K562 (cell line): ENCODE data around the gene TCF12. TPM values are rescaled to one million over a fixed set of nuclear protein-coding genes. Genes with fewer than 3 reads are reported as not detected.

Source experiments
- ARNT ChIP-seq, 2 experiments: fragments of 450-650 bp; IDR thresholded peaks; 2 replicates each; pipeline ENCODE4 v1.6.1; 2016; ENCODE audit warnings: mild to moderate bottlenecking in 1 of 2
- CHAMP1 ChIP-seq: fragments of 450-650 bp; IDR thresholded peaks from 2 replicates; pipeline ENCODE4 v1.6.1; 2016; ENCODE audit warnings: mild to moderate bottlenecking
- EWSR1 ChIP-seq: fragments of 450-650 bp; IDR thresholded peaks from 2 replicates; pipeline ENCODE4 v1.6.1; 2018; ENCODE audit warnings: borderline replicate concordance, mild to moderate bottlenecking, low read depth, moderate library complexity; ENCODE audit not compliant: partially characterized antibody
- RREB1 ChIP-seq: fragments of 250-450 bp; sonication (Bioruptor Pico); IDR thresholded peaks from 2 replicates; pipeline ENCODE4 v1.4.0; 2020
- STAT5B ChIP-seq: fragments of 250-450 bp; sonication (Bioruptor Pico); IDR thresholded peaks from 2 replicates; pipeline ENCODE4 v1.8.0; 2021; ENCODE audit warnings: mild to moderate bottlenecking, inconsistent platforms
- ZNF384 ChIP-seq: IDR thresholded peaks from 2 replicates; pipeline ENCODE4 v1.6.1; 2012; ENCODE audit warnings: low read depth, low read length, improper control_type of control experiment
- polyA plus RNA-seq, 8 experiments: library from polyadenylated mRNA; depleted of rRNA in 4 of 8; stranded (reverse) in 5 of 8; unstranded in 3 of 8; fragments of >200 nt; fragmentation: Nextera tagmentation in 2 of 8; fragmentation: Illumina TruSeq in 1 of 8; extraction: Ambion mirVana in 2 of 8; extraction: Trizol in 1 of 8; gene quantifications; 2 replicates each; pipeline versions ENCODE4 v1.2.1 to v1.2.3, GENCODE V29; 2011 to 2014; ENCODE audit warnings: inconsistent platforms in 1 of 8, missing spikeins in 1 of 8
- total RNA-seq, 7 experiments: library from RNA; depleted of rRNA in 6 of 7; stranded (reverse); fragments of >200 nt in 6 of 7; fragmentation: Illumina TruSeq in 2 of 7; extraction: Trizol in 2 of 7; gene quantifications; 2 replicates each; pipeline versions ENCODE4 v1.2.1 to v1.2.3, GENCODE V29; 2011 to 2021; ENCODE audit warnings: low replicate concordance in 1 of 7
- TF ChIP-seq, protein P1 (sequence below), 2 experiments: fragments of 450-650 bp in 1 of 2; IDR thresholded peaks; 2 replicates each; pipeline ENCODE4 v1.6.1; 2011 to 2017; ENCODE audit warnings: low read depth in 2 of 2, antibody characterized with exemption in 1 of 2, borderline replicate concordance in 1 of 2, low read length in 1 of 2, mild to moderate bottlenecking in 1 of 2, mixed read lengths in 1 of 2; ENCODE audit not compliant: control insufficient read depth in 1 of 2
- TF ChIP-seq, protein P2 (sequence below): fragments of 250-450 bp; sonication (Bioruptor Pico); IDR thresholded peaks from 2 replicates; pipeline ENCODE4 v1.8.0; 2021; ENCODE audit warnings: borderline replicate concordance, mild to moderate bottlenecking, moderate library complexity; ENCODE audit not compliant: poor library complexity, severe bottlenecking
- TF ChIP-seq, protein P3 (sequence below): sonication (generic); formaldehyde crosslinking; IDR thresholded peaks from 2 replicates; pipeline ENCODE4 v1.8.0; 2022; ENCODE audit warnings: mild to moderate bottlenecking, missing genetic modification reagents
- TF ChIP-seq, protein P4 (sequence below): fragments of 450-650 bp; formaldehyde crosslinking; IDR thresholded peaks from 2 replicates; pipeline ENCODE4 v1.4.0; 2022; ENCODE audit warnings: missing genetic modification characterization

Gene TCF12
- total and polyA plus RNA-seq, 9 of the 15 experiments (the other 6 are each of a cell fraction or from before 2014, with no cell fraction given), result 10.5 to 132 (median 52.9) TPM

DNA sequence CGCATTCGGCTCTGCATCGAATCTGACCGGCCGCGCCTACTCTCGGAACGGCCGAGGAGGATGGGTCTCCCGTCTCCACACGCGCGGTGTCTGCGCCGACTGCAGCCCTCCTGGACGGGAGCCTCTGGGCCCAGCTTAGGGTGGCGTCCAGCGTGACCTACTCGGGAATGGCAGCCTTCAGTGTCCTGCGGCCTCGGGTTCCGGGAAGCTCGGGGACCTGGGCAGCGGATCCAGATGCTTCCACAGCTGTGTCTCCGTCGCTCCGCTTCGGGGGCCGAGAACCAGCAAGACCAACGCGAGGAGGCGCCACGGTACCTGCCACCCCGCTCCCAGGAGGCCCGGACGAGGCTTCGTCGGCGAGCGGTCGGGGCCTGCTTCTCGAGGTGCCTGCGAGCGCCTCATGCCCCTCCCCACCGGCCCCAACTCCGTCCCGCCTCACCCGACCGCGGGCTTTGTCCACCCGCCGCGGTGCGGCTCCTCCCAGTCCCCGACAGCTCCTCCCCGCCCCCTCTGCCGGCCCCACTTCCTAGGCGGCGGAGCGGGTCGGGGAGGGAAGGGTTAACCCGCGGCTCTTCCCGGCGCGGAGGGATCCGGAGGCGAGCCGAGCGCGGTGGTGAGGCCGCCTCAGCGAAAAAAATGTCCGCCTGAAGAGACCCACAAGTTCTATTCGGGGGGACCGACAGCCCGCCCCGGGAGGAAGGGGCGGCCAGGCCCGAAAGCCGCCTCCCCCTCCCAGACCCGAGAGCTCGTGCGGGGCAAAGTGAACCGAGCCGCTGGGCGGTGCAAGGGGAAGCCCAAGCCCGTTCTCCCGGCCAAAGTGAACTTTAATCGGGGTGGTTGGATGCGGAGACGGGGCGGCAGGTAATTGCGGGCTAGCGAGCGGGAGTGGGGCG lies at the start of gene TCF12 (continued):
- TF ChIP-seq CHAMP1 (peak; percentile 76; the same call in 1 of the 2 replicates), ARNT (IDR thresholded peaks at IDR 0.05) (no peak), RREB1 (CRISPR knock-in tag) (peak; percentile 62; the same call in 1 of the 2 replicates), EWSR1 (no peak), ZNF384 (peak; percentile 79), STAT5B (no peak)
- TF ChIP-seq, protein P1, sequence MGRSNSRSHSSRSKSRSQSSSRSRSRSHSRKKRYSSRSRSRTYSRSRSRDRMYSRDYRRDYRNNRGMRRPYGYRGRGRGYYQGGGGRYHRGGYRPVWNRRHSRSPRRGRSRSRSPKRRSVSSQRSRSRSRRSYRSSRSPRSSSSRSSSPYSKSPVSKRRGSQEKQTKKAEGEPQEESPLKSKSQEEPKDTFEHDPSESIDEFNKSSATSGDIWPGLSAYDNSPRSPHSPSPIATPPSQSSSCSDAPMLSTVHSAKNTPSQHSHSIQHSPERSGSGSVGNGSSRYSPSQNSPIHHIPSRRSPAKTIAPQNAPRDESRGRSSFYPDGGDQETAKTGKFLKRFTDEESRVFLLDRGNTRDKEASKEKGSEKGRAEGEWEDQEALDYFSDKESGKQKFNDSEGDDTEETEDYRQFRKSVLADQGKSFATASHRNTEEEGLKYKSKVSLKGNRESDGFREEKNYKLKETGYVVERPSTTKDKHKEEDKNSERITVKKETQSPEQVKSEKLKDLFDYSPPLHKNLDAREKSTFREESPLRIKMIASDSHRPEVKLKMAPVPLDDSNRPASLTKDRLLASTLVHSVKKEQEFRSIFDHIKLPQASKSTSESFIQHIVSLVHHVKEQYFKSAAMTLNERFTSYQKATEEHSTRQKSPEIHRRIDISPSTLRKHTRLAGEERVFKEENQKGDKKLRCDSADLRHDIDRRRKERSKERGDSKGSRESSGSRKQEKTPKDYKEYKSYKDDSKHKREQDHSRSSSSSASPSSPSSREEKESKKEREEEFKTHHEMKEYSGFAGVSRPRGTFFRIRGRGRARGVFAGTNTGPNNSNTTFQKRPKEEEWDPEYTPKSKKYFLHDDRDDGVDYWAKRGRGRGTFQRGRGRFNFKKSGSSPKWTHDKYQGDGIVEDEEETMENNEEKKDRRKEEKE (IDR thresholded peaks at IDR 0.05; ENCODE audit: borderline replicate concordance in 1 of 2, control insufficient read depth in 1 of 2, low read depth in 2 of 2, low read length in 1 of 2), result 0 out of 4 replicates have a peak, but pooled peaks of 1 of the 2 experiments have one; percentile 46
- TF ChIP-seq, protein P2, sequence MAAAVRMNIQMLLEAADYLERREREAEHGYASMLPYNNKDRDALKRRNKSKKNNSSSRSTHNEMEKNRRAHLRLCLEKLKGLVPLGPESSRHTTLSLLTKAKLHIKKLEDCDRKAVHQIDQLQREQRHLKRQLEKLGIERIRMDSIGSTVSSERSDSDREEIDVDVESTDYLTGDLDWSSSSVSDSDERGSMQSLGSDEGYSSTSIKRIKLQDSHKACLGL, result no peak
- TF ChIP-seq, protein P3, sequence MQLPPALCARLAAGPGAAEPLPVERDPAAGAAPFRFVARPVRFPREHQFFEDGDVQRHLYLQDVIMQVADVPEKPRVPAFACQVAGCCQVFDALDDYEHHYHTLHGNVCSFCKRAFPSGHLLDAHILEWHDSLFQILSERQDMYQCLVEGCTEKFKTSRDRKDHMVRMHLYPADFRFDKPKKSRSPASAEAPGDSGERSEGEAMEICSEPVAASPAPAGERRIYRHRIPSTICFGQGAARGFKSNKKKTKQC, result 0 out of 2 replicates have a peak, but pooled peaks have one; percentile 35
- TF ChIP-seq, protein P4, sequence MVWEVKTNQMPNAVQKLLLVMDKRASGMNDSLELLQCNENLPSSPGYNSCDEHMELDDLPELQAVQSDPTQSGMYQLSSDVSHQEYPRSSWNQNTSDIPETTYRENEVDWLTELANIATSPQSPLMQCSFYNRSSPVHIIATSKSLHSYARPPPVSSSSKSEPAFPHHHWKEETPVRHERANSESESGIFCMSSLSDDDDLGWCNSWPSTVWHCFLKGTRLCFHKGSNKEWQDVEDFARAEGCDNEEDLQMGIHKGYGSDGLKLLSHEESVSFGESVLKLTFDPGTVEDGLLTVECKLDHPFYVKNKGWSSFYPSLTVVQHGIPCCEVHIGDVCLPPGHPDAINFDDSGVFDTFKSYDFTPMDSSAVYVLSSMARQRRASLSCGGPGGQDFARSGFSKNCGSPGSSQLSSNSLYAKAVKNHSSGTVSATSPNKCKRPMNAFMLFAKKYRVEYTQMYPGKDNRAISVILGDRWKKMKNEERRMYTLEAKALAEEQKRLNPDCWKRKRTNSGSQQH (CRISPR knock-in tag), result no peak
